ENCODE measurements around the gene HEXIM1.
"Not testable (repeated sequence)": the region's sequence is repeated elsewhere in the genome, so short reads cannot be mapped to it uniquely, and the experiment has no call there.

The HEXIM1 gene

GRCh38 chr17:45115871-45116270, 32.4 kb upstream of the HEXIM1 start:
- Histone ChIP-seq H3K9me3 (replicated peaks; ENCODE audit: low read length) (no peaks in the 10 kb centered on the region), H3K36me3 (ENCODE audit: insufficient read depth, low read length) (peaks cover 33% of the 10 kb centered on the region), H3K4me3 (ENCODE audit: low read length) (no peak overlapping the region), H3K4me1 (ENCODE audit: control insufficient read depth, insufficient read depth, low read length) (peaks cover 6% of the 10 kb centered on the region), H3K4me2 (ENCODE audit: low read length) (no peak overlapping the region), H3K9ac (ENCODE audit: low read depth, low read length) (no peak overlapping the region), H3K27me3 (ENCODE audit: control insufficient read depth, insufficient read depth, low read length) (no peaks in the 10 kb centered on the region)

GRCh38 chr17:45116434-45117016, 31.8 kb upstream of the HEXIM1 start:
- Histone ChIP-seq H3K36me3 (ENCODE audit: insufficient read depth, low read length) (peaks cover 33% of the 10 kb centered on the region), H3K4me3 (ENCODE audit: low read length) (no peak overlapping the region), H3K4me1 (ENCODE audit: control insufficient read depth, insufficient read depth, low read length) (peaks cover under 1% of the 10 kb centered on the region), H3K27me3 (ENCODE audit: control insufficient read depth, insufficient read depth, low read length) (no peaks in the 10 kb centered on the region), H3K4me2 (ENCODE audit: low read length) (no peak overlapping the region), H3K9ac (ENCODE audit: low read depth, low read length) (no peak overlapping the region), H3K9me3 (replicated peaks; ENCODE audit: low read length) (no peaks in the 10 kb centered on the region)

DNA sequence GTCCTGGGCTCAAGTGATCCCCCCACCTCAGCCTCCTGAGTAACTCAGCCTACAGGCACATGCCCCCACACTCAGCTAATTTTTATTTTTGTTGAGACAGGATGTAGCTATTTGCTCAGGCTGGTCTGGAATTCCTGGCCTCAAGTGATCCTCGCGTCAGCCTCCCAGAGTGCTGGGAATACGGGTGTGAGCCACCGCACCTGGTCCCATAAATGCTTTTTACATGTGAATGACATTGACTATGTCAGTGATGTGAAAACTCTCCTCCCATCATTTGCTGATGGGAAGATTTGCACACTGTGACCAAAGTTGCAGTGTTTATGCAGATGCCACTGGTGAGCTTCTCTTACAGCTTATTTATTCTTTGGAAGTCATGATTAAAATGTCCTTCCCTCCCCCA, 30.9 kb upstream of the HEXIM1 start:
- H3K4me1 ChIP-seq (ENCODE audit: control insufficient read depth, insufficient read depth, low read length), result peaks cover under 1% of the 10 kb centered on the region
- H3K9me3 ChIP-seq (replicated peaks; ENCODE audit: low read length), result no peaks in the 10 kb centered on the region
- H3K4me2 ChIP-seq (ENCODE audit: low read length), result no peak overlapping the region
- peaks cover 29% of the 10 kb centered on the region for H3K36me3 ChIP-seq (ENCODE audit: insufficient read depth, low read length)
- no peak overlapping the region for H3K4me3 ChIP-seq (ENCODE audit: low read length)
- H3K27me3 ChIP-seq (ENCODE audit: control insufficient read depth, insufficient read depth, low read length), result no peaks in the 10 kb centered on the region
- H3K9ac ChIP-seq (ENCODE audit: low read depth, low read length), result no peak overlapping the region

DNA sequence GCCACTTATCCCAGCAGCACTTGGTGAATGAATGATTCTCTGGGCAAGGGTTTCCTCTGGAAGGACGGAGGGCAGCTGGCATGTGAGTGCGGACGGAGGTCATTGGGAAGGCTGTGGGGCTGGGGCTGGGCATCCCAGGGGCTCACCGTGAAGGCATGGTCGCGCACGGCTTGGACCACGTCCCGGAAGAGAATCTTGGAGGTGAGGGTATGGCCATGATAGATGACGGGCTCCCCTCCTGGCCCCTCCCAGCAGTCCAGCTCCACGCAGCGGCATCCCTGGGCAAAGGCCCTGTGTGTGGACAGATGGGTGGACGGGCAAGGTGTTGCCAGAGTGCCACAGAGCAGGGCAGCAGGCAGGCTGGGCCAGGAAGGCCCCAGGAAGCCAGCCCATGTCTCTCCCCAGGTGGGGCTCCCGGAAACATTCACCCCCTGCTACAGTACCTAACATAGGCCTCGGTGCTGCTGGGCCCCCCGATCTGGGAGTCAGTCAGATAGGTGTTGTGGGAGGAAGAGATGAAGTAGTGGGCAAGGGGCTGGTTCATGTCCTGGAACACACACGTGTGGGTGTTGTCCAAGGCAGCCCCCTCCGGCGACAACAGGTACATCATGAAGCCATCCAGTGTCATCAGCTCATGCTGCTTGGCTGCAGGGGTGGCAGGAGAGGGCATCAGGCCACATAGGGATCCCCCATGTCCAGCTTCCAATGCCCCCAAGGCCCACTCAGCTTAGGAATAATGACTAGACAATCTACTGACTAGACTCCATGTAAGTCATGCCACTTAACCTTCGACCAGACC, 30.2 kb upstream of the HEXIM1 start:
- Histone ChIP-seq H3K4me1 (ENCODE audit: control insufficient read depth, insufficient read depth, low read length) (peaks cover 8% of the 10 kb centered on the region), H3K27me3 (ENCODE audit: control insufficient read depth, insufficient read depth, low read length) (no peaks in the 10 kb centered on the region), H3K9ac (ENCODE audit: low read depth, low read length) (no peak overlapping the region), H3K9me3 (replicated peaks; ENCODE audit: low read length) (no peaks in the 10 kb centered on the region), H3K36me3 (ENCODE audit: insufficient read depth, low read length) (peaks cover 23% of the 10 kb centered on the region), H3K4me2 (ENCODE audit: low read length) (no peak overlapping the region), H3K4me3 (ENCODE audit: low read length) (no peak overlapping the region)

GRCh38 chr17:45118691-45119090, 29.6 kb upstream of the HEXIM1 start:
- no peak overlapping the region for H3K4me3 ChIP-seq (ENCODE audit: low read length)
- peaks cover 14% of the 10 kb centered on the region for H3K4me1 ChIP-seq (ENCODE audit: control insufficient read depth, insufficient read depth, low read length)
- no peaks in the 10 kb centered on the region for H3K9me3 ChIP-seq (replicated peaks; ENCODE audit: low read length)
- H3K36me3 ChIP-seq (ENCODE audit: insufficient read depth, low read length), result peaks cover 17% of the 10 kb centered on the region
- no peaks in the 10 kb centered on the region for H3K27me3 ChIP-seq (ENCODE audit: control insufficient read depth, insufficient read depth, low read length)
- H3K4me2 ChIP-seq (ENCODE audit: low read length), result no peak overlapping the region
- no peak overlapping the region for H3K9ac ChIP-seq (ENCODE audit: low read depth, low read length)

DNA sequence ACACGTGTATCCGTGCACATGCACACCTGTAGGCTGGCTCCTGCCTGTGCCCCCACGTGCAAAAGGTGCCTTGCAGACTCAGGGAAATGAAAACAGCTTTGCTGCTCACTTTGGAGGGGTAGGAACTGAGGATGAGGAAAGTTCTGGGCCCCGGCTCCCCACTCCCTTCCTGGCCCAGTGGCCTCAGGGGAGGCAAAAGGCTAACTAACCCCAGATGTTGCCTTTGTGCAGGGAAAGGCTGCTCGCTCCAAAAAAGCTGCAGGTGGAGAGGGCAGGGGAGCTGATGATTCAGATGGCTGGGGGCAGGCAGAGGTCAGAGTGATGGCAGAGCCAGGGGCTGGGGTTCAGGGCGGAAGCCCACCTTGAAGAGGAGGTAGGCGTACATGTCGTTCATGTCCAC, 28.3 kb upstream of the HEXIM1 start:
- Histone ChIP-seq H3K9me3 (replicated peaks; ENCODE audit: low read length) (no peaks in the 10 kb centered on the region), H3K27me3 (ENCODE audit: control insufficient read depth, insufficient read depth, low read length) (no peaks in the 10 kb centered on the region), H3K36me3 (ENCODE audit: insufficient read depth, low read length) (peaks cover 16% of the 10 kb centered on the region), H3K4me2 (ENCODE audit: low read length) (no peak overlapping the region), H3K4me3 (ENCODE audit: low read length) (no peak overlapping the region), H3K9ac (ENCODE audit: low read depth, low read length) (no peak overlapping the region), H3K4me1 (ENCODE audit: control insufficient read depth, insufficient read depth, low read length) (peaks cover 26% of the 10 kb centered on the region)

DNA sequence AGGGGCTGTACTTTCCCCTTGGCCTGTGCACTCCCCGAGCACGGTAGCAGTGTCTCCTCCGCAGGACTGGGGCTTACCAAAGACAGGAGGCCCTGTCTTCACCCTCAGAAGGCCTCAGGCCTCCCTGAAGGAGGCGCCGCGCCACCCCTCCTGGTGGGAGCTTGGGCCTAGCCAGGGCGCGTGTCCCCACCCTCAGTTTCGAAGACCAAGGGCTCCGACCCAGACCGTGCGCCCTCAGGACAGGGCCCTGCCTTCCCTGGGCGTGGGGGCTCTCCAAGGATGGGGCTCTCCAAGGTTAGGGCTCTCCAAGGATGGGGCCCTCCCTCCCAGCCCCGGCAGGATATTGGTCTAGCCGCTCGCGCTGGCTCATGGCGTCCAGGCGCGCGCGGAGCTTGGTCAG, 27.7 kb upstream of the HEXIM1 start:
- Histone ChIP-seq H3K4me3 (ENCODE audit: low read length) (no peak overlapping the region), H3K4me1 (ENCODE audit: control insufficient read depth, insufficient read depth, low read length) (peaks cover 26% of the 10 kb centered on the region), H3K9me3 (replicated peaks; ENCODE audit: low read length) (no peaks in the 10 kb centered on the region), H3K36me3 (ENCODE audit: insufficient read depth, low read length) (peaks cover 16% of the 10 kb centered on the region), H3K27me3 (ENCODE audit: control insufficient read depth, insufficient read depth, low read length) (no peaks in the 10 kb centered on the region), H3K4me2 (ENCODE audit: low read length) (no peak overlapping the region), H3K9ac (ENCODE audit: low read depth, low read length) (no peak overlapping the region)

DNA sequence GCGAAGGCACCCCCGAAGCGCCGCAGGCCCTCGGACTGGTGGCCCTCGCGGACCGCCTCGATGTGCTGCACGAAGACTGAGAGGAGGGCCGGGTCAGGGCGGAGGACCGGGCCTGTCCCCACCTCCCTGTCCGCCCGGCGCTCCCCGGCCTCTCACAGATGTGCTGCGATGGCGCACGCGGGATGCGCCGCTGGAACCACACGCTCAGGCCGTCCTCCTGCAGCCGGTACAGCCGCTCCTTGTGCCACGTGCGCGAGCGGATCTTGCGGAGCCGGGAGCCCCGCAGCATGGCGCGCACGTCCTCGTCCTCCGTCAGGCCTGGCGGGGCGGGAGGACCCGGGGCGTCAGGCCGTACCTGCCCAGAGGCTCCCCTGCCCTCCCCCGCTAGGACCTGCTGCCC, 27.2 kb upstream of the HEXIM1 start:
- Histone ChIP-seq H3K4me3 (ENCODE audit: low read length) (no peak overlapping the region), H3K27me3 (ENCODE audit: control insufficient read depth, insufficient read depth, low read length) (no peaks in the 10 kb centered on the region), H3K4me1 (ENCODE audit: control insufficient read depth, insufficient read depth, low read length) (peaks cover 26% of the 10 kb centered on the region), H3K4me2 (ENCODE audit: low read length) (no peak overlapping the region), H3K9me3 (replicated peaks; ENCODE audit: low read length) (no peaks in the 10 kb centered on the region), H3K36me3 (ENCODE audit: insufficient read depth, low read length) (peaks cover 16% of the 10 kb centered on the region), H3K9ac (ENCODE audit: low read depth, low read length) (no peak overlapping the region)

GRCh38 chr17:45123076-45123770, 25.1 kb upstream of the HEXIM1 start:
- peaks cover 7% of the 10 kb centered on the region for H3K36me3 ChIP-seq (ENCODE audit: insufficient read depth, low read length)
- no peaks in the 10 kb centered on the region for H3K9me3 ChIP-seq (replicated peaks; ENCODE audit: low read length)
- no peak overlapping the region for H3K9ac ChIP-seq (ENCODE audit: low read depth, low read length)
- H3K4me3 ChIP-seq (ENCODE audit: low read length), result no peak overlapping the region
- H3K4me2 ChIP-seq (ENCODE audit: low read length), result peak overlapping the region; percentile 66
- no peaks in the 10 kb centered on the region for H3K27me3 ChIP-seq (ENCODE audit: control insufficient read depth, insufficient read depth, low read length)
- H3K4me1 ChIP-seq (ENCODE audit: control insufficient read depth, insufficient read depth, low read length), result peaks cover 38% of the 10 kb centered on the region

DNA sequence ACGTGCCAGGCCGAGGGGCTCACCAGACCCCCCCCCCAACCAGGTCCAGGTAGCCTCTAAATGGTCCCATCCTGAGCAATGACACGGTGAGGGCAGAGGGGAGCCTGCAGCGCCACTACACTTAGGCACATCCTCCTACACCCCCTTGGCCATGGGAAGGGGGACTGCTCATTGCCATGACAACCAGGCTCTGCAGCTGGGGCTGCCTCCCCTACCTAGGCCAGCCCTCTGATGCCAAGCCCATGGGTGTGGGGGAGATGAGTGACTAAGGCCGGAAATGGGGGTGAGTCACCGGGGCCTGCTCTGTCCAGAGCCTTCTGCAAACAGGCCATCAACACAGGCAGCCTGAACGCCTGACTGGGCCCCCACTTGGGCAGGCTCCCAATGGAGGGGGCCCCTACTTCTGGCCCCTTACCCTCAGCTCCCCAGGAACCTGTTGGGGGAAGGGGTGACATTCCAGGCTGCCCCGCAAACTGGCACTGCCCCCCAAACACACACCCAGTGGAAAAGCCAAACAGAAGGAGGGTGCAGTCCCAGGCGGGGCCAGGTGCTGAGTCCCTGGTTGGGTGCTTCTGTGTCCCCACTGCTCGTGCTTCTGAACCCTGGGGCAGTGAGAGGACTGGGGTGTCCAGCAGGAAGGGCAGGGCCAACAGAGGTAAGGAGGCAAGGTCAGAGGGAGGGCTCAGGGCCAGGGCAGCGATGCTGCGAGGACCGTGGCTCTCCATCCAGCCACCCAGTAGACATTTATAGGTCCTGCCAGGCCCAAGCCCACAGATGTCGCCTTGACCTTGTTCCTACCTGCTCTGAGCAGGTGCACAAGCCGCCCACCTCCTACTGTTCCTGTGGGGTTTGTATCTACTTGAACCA, 24.1 kb upstream of the HEXIM1 start:
- H3K9ac ChIP-seq (ENCODE audit: low read depth, low read length), result peak overlapping the region; percentile 69
- peaks cover 7% of the 10 kb centered on the region for H3K36me3 ChIP-seq (ENCODE audit: insufficient read depth, low read length)
- no peaks in the 10 kb centered on the region for H3K27me3 ChIP-seq (ENCODE audit: control insufficient read depth, insufficient read depth, low read length)
- peak overlapping the region; percentile 66 for H3K4me2 ChIP-seq (ENCODE audit: low read length)
- no peaks in the 10 kb centered on the region for H3K9me3 ChIP-seq (replicated peaks; ENCODE audit: low read length)
- H3K4me1 ChIP-seq (ENCODE audit: control insufficient read depth, insufficient read depth, low read length), result peaks cover 41% of the 10 kb centered on the region
- peak overlapping the region; percentile 50 for H3K4me3 ChIP-seq (ENCODE audit: low read length)

DNA sequence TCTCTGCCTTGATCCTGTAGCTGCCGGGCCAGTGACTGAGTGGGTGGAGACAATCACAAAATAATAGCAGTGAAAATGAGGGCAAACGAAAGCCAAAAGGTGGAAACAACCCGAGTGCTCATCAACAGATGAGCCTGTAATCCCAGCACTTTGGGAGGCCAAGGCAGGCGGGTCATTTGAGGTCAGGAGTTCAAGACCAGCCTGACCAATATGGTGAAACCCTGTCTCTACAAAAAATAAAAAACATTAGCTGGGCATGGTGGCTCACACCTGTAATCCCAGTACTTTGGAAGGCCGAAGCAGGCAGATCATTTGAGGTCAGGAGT, 23.5 kb upstream of the HEXIM1 start:
- peak overlapping the region; percentile 50 for H3K4me3 ChIP-seq (ENCODE audit: low read length)
- H3K9me3 ChIP-seq (replicated peaks; ENCODE audit: low read length); H3K27me3 ChIP-seq (ENCODE audit: control insufficient read depth, insufficient read depth, low read length); H3K36me3 ChIP-seq (ENCODE audit: insufficient read depth, low read length): not testable (repeated sequence)
- H3K4me1 ChIP-seq (ENCODE audit: control insufficient read depth, insufficient read depth, low read length), result peaks cover 47% of the 10 kb centered on the region
- H3K4me2 ChIP-seq (ENCODE audit: low read length), result peak overlapping the region; percentile 66
- peak overlapping the region; percentile 69 for H3K9ac ChIP-seq (ENCODE audit: low read depth, low read length)

Measured in skeletal muscle satellite cell (primary cell).